ENCODE data around the gene AKAP7. TPM values are rescaled to one million over a fixed set of nuclear protein-coding genes. Genes with fewer than 3 reads are reported as not detected.

AKAP7 gene
- polyA plus RNA-seq, 2 donors, result 2.3 to 2.6 TPM

Other genes with a start within 250 kb of the AKAP7 start
- gene EPB41L2, start 72.2 kb upstream of the AKAP7 start, polyA plus RNA-seq, result 1 to 10 TPM; 6.7 to 7.8 TPM

Measured in esophagus (tissue), 2 donors.